GDM1 (cell line): ENCODE data around the gene PDE4B.
"Not testable (repeated sequence)": the region's sequence is repeated elsewhere in the genome, so short reads cannot be mapped to it uniquely, and the experiment has no call there.

Experiments used
- DNase-seq: peaks from one replicate; lab custom pipeline; 2025; lab: John Stamatoyannopoulos, UW

Gene PDE4B

GRCh38 chr1:66394603-66395002, 601.9 kb downstream of the PDE4B start:
- no peak for DNase-seq

- no peak for DNase-seq
Observed at GRCh38 chr1:66395202-66396061, 602.7 kb downstream of the PDE4B start.

GRCh38 chr1:66396212-66396890, 603.7 kb downstream of the PDE4B start:
- no peak for DNase-seq

- DNase-seq: peak; percentile 18
Observed at GRCh38 chr1:66397192-66397591, 604.5 kb downstream of the PDE4B start.

GRCh38 chr1:66399888-66400529, 607.3 kb downstream of the PDE4B start:
- no peak for DNase-seq

- no peak for DNase-seq
Observed at GRCh38 chr1:66400660-66401059, 608.0 kb downstream of the PDE4B start.

GRCh38 chr1:66401244-66401643, 608.5 kb downstream of the PDE4B start:
- no peak for DNase-seq

GRCh38 chr1:66402194-66402593, 609.5 kb downstream of the PDE4B start:
- no peak for DNase-seq

GRCh38 chr1:66403007-66403731, 610.5 kb downstream of the PDE4B start:
- DNase-seq: no peak

- DNase-seq: peak; percentile 58
Observed at GRCh38 chr1:66405061-66405460, 612.4 kb downstream of the PDE4B start.

- not testable (repeated sequence) for DNase-seq
Observed at GRCh38 chr1:66411449-66411848, 618.8 kb downstream of the PDE4B start.

GRCh38 chr1:66412704-66413103, 620.0 kb downstream of the PDE4B start:
- no peak for DNase-seq

GRCh38 chr1:66413136-66413837, 620.6 kb downstream of the PDE4B start:
- no peak for DNase-seq

- DNase-seq: no peak
Observed at GRCh38 chr1:66413838-66414175, 621.1 kb downstream of the PDE4B start.

GRCh38 chr1:66415281-66415680, 622.6 kb downstream of the PDE4B start:
- no peak for DNase-seq

- no peak for DNase-seq
Observed at GRCh38 chr1:66415866-66416265, 623.2 kb downstream of the PDE4B start.

- DNase-seq: no peak
Observed at GRCh38 chr1:66416295-66416694, 623.6 kb downstream of the PDE4B start.

- DNase-seq: no peak
Observed at GRCh38 chr1:66418021-66418420, 625.3 kb downstream of the PDE4B start.

GRCh38 chr1:66420171-66420570, 627.5 kb downstream of the PDE4B start:
- not testable (repeated sequence) for DNase-seq

GRCh38 chr1:66420906-66421305, 628.2 kb downstream of the PDE4B start:
- DNase-seq: not testable (repeated sequence)

- no peak for DNase-seq
Observed at GRCh38 chr1:66422804-66423203, 630.1 kb downstream of the PDE4B start.
